Loucy (cell line): ENCODE data around the gene MYO1E.

Source experiments
- H2AFZ ChIP-seq: fragments of 200-600 bp; sonication (generic); 2 replicates; pipeline ENCODE4 v1.6.0; 2016; ENCODE audit warnings: antibody characterized with exemption, mild to moderate bottlenecking, low read length, moderate library complexity
- H3F3A ChIP-seq: fragments of 200-600 bp; 2 replicates; pipeline ENCODE4 v1.6.0; 2016; ENCODE audit warnings: antibody characterized with exemption, low read depth, mild to moderate bottlenecking
- H3K27me3 ChIP-seq: fragments of 200-600 bp; sonication (generic); 2 replicates; pipeline ENCODE4 v1.6.1; 2014; ENCODE audit warnings: low read length, mild to moderate bottlenecking; ENCODE audit not compliant: insufficient read depth, poor library complexity, severe bottlenecking
- H3K36me3 ChIP-seq: fragments of 200-600 bp; sonication (generic); 2 replicates; pipeline ENCODE4 v1.6.1; 2016; ENCODE audit warnings: low read length; ENCODE audit not compliant: insufficient read depth
- H3K4me1 ChIP-seq: fragments of 200-600 bp; sonication (generic); 2 replicates; pipeline ENCODE4 v1.5.1; 2014; ENCODE audit warnings: low read length, mild to moderate bottlenecking; ENCODE audit not compliant: insufficient read depth, poor library complexity, severe bottlenecking
- H3K4me2 ChIP-seq: fragments of 200-600 bp; sonication (generic); 2 replicates; pipeline ENCODE4 v1.6.0; 2014; ENCODE audit warnings: antibody characterized with exemption, low read length, low read depth, mild to moderate bottlenecking; ENCODE audit not compliant: poor library complexity, severe bottlenecking
- H3K4me3 ChIP-seq: fragments of 200-600 bp; sonication (generic); 2 replicates; pipeline ENCODE4 v1.5.1; 2014; ENCODE audit warnings: low read length, mild to moderate bottlenecking, mixed read lengths; ENCODE audit not compliant: poor library complexity, severe bottlenecking
- H3K79me2 ChIP-seq: fragments of 200-600 bp; sonication (generic); 2 replicates; pipeline ENCODE4 v1.6.1; 2014; ENCODE audit warnings: low read length; ENCODE audit not compliant: insufficient read depth
- H3K9ac ChIP-seq: fragments of 200-600 bp; sonication (generic); 2 replicates; pipeline ENCODE4 v1.6.0; 2014; ENCODE audit warnings: mild to moderate bottlenecking, low read depth, low read length, moderate library complexity; ENCODE audit not compliant: poor library complexity, severe bottlenecking
- H3K9me2 ChIP-seq: fragments of 200-600 bp; sonication (generic); replicated peaks from 2 replicates; pipeline ENCODE4 v1.6.1; 2016; ENCODE audit warnings: low read depth, low read length, mixed read lengths
- H3K9me3 ChIP-seq: fragments of 200-600 bp; sonication (generic); 2 replicates; pipeline ENCODE4 v1.6.1; 2014; ENCODE audit warnings: mild to moderate bottlenecking, antibody characterized with exemption, low read length, low read depth; ENCODE audit not compliant: insufficient read depth
- H4K20me1 ChIP-seq: fragments of 200-600 bp; sonication (generic); 2 replicates; pipeline ENCODE4 v1.6.0; 2014; ENCODE audit warnings: antibody characterized with exemption, low read length, mild to moderate bottlenecking; ENCODE audit not compliant: insufficient read depth, poor library complexity, severe bottlenecking
- EZH2phosphoT487 ChIP-seq: fragments of 200-600 bp; IDR thresholded peaks from 2 replicates; pipeline ENCODE4 v1.6.1; 2018; ENCODE audit warnings: antibody characterized with exemption, mild to moderate bottlenecking, moderate library complexity, borderline replicate concordance
- TF ChIP-seq, protein P1 (sequence below): fragments of 200-600 bp; sonication (generic); conservative IDR thresholded peaks from 2 replicates; pipeline ENCODE4 v1.5.1; 2014; ENCODE audit warnings: mild to moderate bottlenecking, antibody characterized with exemption, low read length

Gene MYO1E

GRCh38 chr15:59229015-59229414, 143.7 kb downstream of the MYO1E start:
- no peak overlapping the region for H2AFZ ChIP-seq
- H3F3A ChIP-seq: no peaks in the 10 kb centered on the region
- H3K9me2 ChIP-seq: no peaks in the 10 kb centered on the region

DNA sequence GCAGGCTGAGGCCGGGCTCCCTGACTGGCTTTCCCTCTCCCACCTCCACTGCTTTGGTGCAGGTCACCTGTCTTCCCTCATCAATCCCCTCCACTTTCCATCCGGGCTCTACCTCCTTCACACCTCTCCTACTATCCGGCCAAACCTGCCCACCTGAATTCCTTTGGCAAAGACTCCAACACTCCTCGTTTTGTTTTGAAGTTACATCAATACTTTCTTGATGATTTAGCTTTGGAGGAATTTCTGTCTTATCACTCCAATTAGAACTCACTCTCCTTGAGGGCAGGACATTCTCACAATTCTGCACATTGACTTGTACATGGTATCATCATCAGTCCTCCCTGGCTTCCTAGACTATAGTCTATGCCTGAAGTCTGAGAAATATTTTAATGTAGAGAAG, 145.7 kb downstream of the MYO1E start:
- no peak overlapping the region for H3K4me2 ChIP-seq
- no peaks in the 10 kb centered on the region for H3K36me3 ChIP-seq
- no peaks in the 10 kb centered on the region for H3K9me2 ChIP-seq
- TF ChIP-seq EZH2phosphoT487: no peak
- H3F3A ChIP-seq: no peaks in the 10 kb centered on the region
- no peak overlapping the region for H3K4me3 ChIP-seq
- no peak overlapping the region for H2AFZ ChIP-seq
- H4K20me1 ChIP-seq: no peaks in the 10 kb centered on the region
- H3K27me3 ChIP-seq: no peaks in the 10 kb centered on the region
- no peaks in the 10 kb centered on the region for H3K79me2 ChIP-seq
- no peaks in the 10 kb centered on the region for H3K9me3 ChIP-seq
- H3K4me1 ChIP-seq: no peaks in the 10 kb centered on the region
- no peak overlapping the region for H3K9ac ChIP-seq

More at GRCh38 chr15:59229015-59229414, 143.7 kb downstream of the MYO1E start:
- H3K4me3 ChIP-seq: no peak overlapping the region
- H3K9ac ChIP-seq: no peak overlapping the region
- TF ChIP-seq EZH2phosphoT487: no peak
- TF ChIP-seq, protein P1, sequence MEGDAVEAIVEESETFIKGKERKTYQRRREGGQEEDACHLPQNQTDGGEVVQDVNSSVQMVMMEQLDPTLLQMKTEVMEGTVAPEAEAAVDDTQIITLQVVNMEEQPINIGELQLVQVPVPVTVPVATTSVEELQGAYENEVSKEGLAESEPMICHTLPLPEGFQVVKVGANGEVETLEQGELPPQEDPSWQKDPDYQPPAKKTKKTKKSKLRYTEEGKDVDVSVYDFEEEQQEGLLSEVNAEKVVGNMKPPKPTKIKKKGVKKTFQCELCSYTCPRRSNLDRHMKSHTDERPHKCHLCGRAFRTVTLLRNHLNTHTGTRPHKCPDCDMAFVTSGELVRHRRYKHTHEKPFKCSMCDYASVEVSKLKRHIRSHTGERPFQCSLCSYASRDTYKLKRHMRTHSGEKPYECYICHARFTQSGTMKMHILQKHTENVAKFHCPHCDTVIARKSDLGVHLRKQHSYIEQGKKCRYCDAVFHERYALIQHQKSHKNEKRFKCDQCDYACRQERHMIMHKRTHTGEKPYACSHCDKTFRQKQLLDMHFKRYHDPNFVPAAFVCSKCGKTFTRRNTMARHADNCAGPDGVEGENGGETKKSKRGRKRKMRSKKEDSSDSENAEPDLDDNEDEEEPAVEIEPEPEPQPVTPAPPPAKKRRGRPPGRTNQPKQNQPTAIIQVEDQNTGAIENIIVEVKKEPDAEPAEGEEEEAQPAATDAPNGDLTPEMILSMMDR: no peak
- H3K4me2 ChIP-seq: no peak overlapping the region
- no peaks in the 10 kb centered on the region for H3K79me2 ChIP-seq
- H3K27me3 ChIP-seq: no peaks in the 10 kb centered on the region
- no peaks in the 10 kb centered on the region for H3K4me1 ChIP-seq
- no peaks in the 10 kb centered on the region for H4K20me1 ChIP-seq
- no peaks in the 10 kb centered on the region for H3K9me3 ChIP-seq
- H3K36me3 ChIP-seq: no peaks in the 10 kb centered on the region

DNA sequence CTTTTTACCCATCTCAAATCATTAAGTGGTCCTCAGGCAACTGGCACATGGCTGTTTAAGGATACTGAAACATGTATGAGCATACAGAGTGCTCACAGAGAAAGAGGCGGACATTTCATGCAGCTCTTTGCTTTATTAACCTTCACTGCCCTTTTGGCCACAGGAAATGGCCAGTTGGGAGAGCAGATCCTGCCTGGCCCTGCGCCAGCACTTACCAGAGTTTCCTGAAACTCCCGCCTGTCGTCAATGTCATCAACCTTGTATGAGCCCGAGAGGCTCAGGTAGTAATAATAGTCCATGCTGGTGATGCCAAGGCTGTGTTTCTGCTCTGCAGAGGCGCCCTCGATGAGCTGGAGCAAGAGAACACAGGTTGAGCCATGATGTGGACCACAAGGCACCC, 148.2 kb downstream of the MYO1E start:
- Histone ChIP-seq H3K4me3 (no peak overlapping the region), H3F3A (no peaks in the 10 kb centered on the region), H3K4me1 (no peaks in the 10 kb centered on the region), H2AFZ (no peak overlapping the region), H3K9me2 (no peaks in the 10 kb centered on the region), H3K9me3 (no peaks in the 10 kb centered on the region), H3K9ac (no peak overlapping the region), H3K27me3 (no peaks in the 10 kb centered on the region), H4K20me1 (no peaks in the 10 kb centered on the region), H3K36me3 (no peaks in the 10 kb centered on the region), H3K4me2 (no peak overlapping the region), H3K79me2 (no peaks in the 10 kb centered on the region)
- TF ChIP-seq, protein P1: no peak
- no peak for TF ChIP-seq EZH2phosphoT487

DNA sequence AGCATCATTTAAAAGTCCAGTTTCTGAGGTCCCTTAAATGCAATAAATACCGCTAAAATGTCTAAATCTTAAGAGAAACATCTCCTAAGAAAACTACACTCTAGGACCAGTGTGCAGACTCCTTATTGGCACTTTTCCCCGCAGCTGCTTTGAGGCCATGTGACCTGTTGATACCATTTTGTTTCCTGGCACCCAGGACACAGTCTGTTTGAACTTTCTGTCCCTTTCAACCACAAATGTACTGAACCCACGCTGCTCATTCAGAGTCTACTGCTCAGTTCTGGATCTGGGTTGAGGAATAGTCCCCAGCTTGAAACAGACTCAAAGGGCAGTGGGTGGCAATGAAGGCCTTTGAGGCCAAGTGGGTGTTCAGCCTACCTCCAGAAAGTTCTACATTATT, 148.9 kb downstream of the MYO1E start:
- Histone ChIP-seq H3K4me2 (no peak overlapping the region), H3F3A (no peaks in the 10 kb centered on the region), H3K36me3 (no peaks in the 10 kb centered on the region), H4K20me1 (no peaks in the 10 kb centered on the region), H3K79me2 (no peaks in the 10 kb centered on the region), H3K9me2 (no peaks in the 10 kb centered on the region), H3K27me3 (no peaks in the 10 kb centered on the region), H3K4me3 (no peak overlapping the region), H3K9ac (no peak overlapping the region), H3K4me1 (no peaks in the 10 kb centered on the region), H3K9me3 (no peaks in the 10 kb centered on the region), H2AFZ (no peak overlapping the region)
- TF ChIP-seq, protein P1: no peak
- TF ChIP-seq EZH2phosphoT487: no peak
